NCI-H226 (cell line): ENCODE data around the gene CCDC148.

ENCODE experiments used
- DNase-seq: peaks from one replicate; pipeline ENCODE4 v3.0.0-alpha.2; 2015

CCDC148 gene

DNA sequence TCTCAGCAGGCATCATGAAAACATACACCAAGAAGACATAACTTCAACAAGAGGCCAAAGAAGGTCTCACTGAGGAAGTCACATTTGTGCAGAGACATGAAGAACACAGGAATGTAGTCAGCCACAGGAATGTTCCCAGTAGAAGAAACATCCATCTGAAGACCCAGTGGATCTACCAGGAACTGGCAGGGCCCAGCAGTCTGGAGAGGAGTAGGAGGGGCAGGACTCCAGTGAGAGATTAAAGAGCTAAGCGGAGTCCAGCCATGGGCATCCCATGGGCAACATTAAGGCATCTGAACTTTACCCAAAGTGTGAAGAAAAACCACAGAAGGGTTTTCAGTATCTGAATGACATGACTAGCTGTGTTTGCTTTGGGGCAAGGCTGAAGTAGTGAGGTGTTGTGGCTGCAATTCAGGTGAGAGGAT is 251.8 kb downstream of the CCDC148 start:
- DNase-seq, result no peak

DNA sequence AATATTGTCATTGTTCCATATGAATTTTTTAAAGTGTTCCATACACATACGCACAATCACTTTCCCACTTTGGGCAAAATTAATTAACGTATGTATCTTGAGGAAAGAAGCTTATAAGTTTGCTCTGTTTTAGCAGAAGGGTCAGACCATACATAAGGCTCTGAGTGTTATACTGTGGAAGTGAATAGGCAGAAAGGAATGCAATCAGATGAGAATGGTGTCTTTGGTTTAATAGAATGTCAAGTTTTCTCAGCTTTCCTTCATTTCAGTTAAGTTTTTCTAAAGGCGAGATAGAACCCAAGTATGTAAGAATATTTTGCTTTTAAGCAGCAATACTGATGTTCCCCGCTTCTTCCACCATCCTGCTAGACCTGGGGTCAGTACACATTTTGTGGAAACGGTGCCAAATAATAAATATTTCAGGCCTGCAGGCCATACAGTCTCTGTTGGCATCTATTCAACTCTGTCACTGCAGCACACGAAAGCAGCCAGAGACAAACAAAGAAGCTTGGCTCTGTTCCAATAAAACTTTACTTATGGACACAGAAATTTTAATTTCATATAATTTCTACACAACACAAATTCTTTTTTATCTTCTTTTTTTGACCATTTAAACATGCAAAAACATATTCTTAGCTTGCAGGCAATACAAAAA is 254.3 kb downstream of the CCDC148 start:
- DNase-seq, result peak; percentile 48

DNA sequence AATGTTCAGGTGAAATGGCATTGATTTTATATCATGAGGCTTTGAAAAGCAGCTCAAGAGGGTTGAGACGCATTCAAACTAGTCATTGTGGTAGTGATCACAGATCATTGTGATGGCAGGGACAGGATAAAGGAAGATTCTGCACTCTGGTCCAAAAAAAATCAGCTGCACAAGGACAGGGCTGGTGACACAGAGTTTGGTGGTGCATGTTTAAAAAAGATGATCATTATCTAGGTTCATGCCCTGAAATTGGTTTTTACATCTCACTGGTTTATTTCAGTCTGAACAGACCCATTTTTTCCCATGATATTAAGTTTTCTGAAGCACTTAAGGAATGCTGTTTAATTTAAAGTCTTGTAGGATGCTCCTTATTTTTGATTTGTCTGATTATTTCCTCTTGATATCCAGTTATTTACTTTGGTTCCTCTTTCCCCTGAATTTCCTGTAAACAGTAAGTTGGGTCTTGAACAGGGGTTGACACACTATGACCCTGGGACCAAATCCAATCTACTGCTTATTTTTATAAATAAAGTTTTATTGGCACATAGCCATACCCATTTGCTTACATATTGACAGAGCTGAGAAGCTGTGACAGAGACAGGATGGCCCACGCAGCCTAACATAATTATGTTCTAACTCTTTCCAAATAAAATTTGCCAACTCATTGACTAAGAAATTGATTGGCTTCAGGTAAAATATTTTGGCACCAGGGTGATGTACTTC is 256.5 kb downstream of the CCDC148 start:
- no peak for DNase-seq

DNA sequence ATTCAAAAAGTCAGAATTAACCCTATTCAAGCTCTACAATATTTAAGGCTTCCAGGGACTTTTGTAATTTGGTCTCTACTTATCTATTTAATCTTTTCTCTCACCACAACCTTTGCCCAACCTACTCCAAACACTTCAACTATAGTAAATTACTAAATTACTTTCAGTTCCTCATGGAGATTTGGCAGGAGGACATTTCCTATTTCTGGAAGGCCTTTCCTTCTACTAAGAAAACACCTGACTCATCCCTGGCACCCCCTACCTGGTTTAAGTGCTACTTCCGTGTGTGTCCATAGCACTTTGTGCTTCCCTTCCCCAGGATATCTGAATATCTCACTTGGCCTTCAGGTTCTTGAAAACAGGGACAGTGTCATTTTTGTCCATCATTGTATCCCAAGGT is 258.6 kb downstream of the CCDC148 start:
- no peak for DNase-seq

DNA sequence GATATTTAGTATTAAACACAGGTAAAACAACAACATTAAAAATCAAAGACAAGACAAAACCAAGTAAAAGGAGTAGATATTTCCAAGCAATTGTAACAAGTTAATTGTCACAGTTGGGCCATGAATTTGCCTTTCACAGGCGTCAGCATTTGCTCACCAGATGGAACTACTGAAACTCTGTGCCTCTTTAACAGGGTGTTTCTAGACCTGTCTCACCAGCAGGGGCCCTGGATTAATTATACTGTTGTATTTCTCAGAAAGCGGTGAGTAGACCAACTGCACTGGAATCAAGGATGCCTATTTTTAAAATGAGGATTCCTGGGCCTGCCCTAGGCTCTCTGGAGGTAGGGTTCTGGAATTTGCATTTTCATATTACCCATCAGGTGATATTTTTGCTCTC is 262.3 kb downstream of the CCDC148 start:
- no peak for DNase-seq

DNA sequence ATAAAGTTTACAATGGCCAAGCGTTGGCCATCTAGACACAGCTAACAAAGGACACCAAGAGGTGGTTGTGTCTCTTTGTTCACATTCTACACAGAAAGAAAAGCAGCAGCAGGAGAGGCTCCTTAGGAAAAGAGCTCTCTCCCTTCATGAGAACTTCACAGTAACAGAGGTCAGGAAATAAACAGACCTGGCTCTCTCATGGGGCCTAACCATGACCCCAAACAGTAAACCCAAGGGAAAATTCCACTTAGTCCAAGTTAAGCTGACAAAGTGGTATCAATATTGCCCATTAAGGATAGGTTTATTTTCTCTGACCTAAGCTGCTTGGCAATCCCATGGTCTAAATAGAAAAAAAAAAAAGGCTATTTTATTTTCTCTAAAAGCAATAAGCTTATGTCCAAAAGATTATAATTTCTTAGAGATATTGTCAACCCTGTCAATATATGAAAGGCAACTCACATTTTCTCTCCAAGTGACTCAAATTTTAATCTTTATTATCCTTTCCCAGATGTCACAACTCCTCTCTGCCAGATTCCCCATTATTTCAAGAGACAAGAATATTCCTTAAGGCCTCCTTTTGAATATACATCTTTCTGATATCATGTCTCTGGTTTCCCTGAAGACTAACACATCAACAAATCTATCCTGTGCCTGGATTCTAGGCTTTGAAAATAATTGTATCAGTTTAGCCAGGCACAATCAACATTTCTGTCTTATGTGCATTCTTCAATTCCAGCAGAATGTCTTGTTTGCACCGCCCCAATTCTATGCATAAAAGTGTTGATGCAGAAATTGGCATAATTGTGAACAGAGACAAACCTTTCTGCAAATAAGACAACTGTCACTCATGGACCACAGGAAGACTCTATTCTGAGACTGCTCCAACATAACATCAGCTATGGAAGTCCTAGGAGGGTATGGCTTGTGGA is 263.8 kb downstream of the CCDC148 start:
- DNase-seq, result no peak

DNA sequence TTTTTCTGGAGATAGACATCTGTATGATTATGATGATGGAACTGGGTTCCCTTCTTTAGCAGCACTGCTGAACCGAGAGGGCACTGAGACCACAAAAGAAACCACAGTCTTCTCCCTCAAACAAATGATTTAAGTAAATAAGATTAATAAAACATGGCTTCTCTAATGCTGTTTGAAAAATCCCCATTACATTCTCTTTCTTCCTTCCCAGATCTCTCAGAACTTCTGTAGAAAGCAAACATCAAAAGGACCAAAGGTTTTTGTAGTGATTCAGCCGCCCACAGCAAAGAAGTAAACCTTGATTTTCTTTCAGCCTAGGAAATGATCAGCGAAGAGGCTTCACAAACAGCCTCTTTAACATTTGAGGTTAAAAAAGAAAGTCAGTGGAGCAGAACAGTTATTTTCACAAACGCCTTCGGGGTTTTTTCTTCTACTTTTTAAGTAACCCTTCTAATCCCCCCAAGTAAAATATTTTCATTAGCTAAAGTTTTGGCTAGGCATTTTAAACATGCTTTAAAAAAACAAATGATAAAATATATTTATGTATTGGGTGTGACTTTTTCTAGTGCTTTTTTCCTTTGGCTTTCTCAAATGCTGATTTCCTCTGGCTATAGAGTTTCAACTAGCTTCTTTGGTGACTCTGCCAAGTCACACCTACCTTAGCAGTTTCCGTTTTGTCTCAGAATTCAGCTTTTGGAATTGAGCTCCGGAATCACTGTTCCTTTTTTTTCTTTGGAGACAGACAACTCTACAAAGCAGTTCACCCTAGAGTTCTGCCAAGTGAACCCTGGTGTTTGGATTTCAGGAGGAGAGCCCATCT is 265.3 kb downstream of the CCDC148 start:
- no peak for DNase-seq

DNA sequence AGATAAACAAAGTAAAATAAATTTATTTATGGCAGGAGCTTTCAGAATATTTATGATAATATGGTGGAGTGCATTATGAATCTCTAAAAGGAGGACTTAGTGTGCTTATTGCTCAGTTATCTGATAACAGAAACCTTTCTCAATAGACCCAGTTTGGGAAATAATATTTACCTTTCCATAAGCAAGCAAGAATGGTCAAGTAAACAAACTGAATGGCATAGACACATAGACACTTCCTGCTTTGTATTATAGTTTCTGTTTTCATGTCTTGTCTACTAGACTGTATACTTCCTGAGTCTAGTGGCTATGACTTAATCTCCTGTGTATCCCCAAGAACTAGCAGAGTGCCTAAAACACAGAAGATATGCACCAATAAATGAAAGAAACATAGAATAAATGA is 267.0 kb downstream of the CCDC148 start:
- no peak for DNase-seq

DNA sequence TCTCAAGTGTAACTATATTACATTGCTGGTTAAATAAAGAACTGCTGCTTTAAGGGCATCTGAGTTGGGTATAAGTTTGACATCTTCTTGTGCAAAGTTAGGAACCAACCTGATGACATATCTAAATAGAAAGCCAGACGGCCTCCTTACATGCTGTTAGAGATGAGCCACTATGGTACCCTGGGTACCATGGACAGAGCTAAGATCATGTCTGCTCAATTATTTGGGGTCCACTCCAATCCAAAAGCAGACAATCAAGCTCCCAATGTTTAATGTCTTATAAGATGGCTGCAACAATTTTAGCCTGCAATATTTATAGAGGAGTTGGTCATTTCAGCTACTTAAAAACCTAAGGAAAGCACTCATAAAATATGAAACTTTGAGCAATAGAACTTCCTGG is 268.6 kb downstream of the CCDC148 start:
- no peak for DNase-seq

DNA sequence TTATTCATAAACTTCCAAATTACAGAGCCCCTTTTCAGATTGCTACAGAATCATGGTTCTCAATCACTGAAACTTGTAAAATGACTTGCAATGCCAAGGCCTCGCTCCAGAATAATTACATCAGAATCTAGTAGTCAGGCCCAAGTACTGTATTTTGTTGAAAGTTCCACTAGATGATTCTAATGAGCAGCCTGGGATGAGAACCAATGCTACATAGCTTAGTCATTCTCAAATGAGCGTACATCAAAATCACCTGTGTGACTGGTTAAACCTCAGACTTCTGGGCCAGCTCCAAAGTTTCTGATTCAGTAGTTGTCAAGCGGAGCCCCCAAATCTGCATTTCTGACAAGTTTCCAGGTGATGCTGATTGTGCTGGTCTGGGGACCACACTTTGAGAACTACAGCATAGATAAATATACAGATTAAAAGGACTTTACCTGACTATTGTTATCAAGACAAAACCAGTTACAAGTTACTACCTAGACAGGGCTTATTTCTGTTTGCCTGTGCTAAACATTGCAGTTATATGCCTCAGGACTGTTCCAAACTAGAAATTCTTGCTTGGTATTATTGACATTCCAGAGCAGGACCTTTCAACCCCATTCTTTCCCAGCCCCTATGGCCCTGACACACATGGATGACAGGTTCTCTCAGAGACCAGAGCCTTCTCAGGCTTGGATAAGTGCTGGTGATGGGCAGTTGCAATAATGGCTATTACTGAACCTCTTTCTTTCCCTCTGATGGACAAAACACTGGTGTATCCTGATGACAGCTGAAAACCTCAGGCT is 271.8 kb downstream of the CCDC148 start:
- no peak for DNase-seq

DNA sequence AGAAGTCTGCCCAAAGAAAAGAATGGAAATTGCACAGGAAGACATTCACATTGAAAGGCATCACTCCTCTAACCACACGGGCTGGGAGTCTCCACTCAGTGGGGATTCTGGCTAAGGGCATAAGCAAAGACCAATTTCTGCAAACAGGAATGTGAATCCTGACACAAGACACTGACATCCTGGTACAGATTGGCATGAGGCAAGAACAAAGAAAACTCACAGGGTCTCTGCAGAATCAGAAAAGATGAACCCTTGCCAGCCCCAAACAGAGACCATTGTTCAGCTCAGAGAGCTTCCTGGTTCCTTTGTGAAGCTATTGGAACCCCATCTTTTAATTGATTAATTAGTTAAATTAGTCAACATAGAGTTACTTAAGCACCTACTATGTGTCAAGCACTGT is 272.6 kb downstream of the CCDC148 start:
- DNase-seq, result no peak

DNA sequence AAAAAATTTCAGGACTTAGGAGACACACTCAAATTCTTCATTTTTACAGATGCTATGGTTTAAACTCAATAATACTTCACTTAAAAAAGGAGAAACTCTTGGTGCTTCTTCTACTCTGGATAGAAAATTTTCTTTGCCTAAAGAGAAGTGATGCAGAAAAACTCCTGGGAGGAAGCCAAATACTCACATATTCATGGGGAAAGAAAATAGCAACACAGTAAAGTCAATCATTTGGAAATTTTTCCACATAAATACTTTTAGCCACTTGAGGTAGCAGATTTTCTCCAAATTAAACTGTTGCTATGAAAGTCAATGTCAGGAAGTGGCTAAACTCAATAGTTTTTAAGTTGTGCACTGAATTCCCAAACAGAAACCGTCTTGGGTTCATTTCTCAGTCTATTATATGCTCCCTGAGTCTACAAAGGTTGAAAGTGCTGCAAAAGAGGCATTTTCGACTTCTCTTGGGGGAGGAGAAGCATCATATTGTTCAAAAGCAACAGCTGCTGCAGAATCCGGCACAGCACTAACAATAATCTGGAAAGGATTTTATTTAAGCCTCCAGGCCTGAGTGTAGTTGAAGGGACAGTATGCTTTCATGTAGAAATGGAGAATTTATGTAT is 273.8 kb downstream of the CCDC148 start:
- no peak for DNase-seq

DNA sequence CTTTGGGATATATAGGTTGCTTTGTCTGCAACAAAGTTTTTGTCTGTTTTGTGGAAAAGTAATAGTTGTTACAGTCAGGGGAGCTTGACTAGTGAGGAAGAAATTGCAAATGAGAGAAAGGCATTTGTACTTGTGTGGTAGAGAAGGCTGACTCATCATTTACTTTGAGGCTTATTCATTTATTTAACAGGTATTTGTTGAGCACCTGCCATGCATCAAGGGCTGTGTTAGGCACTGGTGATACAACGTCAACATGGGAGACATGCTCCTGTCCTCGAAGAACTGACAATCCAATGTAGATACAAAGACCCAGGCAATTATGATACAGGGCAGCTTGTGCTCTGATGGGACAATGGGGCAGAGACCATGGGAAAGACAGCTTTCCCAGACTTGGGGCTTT is 275.4 kb downstream of the CCDC148 start:
- DNase-seq, result no peak

DNA sequence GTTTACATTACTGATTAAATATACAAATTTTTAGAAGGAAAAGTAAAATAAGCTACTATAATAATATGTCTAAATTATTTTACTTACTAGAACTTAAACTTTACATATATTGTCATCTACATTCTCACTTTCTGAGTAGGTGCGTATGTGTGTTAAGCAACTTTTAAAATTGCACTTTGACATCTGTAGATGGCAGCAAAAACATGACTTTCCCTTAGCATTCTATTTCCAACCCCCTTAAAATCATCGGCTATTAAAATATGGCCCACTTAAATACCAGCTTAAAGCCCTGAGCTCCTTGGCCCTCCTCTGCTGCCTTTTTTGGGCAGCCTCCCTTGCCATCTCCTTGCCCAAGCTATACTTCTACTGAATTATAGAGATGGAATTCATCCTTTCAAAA is 276.9 kb downstream of the CCDC148 start:
- no peak for DNase-seq

DNA sequence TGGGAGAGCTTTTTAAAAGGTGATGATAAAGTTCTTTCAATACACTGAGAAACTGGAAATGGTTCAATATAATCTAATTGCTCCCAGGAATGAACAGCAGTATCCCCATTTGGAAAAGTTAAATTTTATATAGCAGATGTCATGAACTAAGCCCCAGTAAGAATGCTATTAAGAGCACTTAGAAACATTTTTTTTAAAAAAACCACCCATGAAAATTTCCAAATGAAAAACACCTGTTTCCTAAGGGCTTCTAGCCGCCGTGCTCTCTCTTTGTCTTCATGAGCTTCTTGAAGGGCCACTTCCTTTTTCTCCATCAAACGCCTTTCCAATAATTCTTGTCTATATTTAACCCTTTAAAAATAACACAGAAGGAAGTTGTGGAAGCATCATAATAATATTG is 277.9 kb downstream of the CCDC148 start:
- no peak for DNase-seq

DNA sequence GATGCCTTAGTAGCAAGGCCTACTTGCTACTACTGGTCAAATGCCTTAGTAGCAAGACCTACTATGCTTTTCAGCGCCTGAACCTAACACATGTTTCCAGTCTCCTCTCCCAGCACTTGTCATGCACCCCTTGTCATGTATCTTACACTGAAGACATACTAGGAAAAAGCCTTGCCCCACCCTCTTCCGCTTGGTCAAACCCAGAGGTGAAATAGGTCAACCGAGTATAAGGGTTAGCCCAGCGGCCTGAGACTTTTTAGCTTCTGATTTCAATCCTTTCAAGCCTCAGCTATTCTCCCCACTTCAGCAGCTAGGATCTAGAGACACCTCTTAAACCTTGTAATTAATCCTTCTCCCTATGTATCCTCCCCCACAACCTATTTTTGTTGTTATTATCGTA is 281.6 kb downstream of the CCDC148 start:
- no peak for DNase-seq

DNA sequence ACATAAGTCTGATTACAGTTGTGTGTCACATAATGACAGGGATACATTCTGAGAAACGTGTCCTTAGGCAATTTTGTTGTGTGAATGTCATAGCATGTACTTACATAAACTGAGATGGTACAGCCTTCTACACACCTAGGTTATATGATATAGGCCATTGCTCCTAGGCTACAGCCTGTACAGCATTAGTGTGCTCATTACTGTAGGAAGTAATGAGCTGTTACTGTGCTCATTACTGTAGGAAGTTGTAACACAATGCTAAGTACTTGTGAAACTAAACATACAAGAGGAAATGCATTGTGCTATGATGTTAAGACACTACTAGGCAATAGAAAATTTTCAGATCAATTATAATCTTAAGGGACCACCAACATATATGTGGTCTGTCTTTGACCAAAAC is 282.1 kb downstream of the CCDC148 start:
- no peak for DNase-seq

DNA sequence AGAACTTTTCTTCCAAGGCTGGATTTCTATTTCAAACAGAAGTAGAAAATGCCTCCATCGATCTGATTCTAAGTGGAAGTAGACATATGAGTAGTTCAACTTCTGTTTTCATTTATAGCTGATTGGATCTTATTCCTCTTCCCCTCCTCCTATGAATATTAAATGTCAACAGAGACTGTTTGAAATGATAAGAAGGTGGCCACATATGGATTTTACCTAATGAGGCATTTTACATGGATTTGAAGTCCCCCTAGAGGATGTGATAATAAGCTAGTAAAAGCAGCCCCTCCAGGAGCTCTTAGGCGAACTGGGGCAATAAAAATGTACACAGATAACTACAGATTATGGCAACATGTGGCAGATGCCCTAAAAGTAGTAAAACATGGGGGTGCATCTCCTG is 283.8 kb downstream of the CCDC148 start:
- no peak for DNase-seq

DNA sequence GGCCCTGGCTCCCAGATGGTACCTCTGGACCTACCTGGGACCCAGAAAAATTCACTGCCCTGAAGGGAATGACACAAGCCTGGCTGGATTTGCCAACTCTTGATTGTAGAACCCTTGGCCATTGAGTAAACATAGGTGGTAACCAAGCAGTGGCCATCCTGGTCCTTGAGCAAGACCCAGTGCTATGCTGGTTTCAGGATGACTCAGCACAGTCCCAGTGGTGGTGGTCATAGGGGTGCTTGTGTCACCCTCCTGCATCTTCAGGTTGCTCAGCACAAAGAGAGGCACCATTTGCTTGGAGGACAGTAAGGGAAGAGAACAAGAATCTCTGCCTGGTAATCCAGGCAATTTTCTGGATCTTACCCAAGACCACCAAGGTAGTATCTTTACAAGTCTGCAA is 302.0 kb downstream of the CCDC148 start:
- no peak for DNase-seq

DNA sequence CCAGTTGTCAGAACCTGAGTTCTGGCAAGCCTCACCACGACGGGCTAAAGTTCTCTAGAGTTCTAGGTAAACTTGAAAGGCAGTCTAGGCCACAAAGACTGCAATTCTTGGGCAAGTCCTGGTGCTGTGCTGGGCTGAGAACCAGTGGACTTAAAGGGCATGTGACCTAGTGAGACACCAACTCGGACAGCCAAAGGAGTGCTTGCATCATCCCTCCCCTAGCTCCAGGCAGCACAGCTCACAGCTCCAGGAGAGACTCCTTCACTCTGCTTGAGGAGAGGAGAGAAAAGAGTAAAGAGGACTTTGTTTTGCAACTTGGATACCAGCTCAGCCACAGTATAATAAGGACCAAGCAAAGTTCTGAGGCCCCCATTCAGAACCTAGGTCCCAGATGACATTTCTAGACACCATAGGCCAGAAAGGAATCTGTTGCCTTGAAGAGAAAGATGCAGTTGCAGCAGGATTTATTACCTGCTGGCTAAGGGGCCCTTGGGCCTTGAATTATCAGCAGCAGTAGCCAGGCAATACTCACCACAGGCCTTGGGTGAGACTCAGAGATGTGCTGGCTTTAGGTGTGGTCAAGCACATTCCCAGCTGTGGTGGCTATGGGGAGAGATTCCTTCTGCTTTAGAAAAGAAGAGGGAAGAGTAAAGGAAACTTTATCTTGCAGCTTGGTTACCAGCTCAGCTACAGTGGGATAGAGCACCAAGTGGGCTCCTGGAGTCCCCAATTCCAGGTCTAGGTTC is 303.1 kb downstream of the CCDC148 start:
- peak; percentile 17 for DNase-seq
